GM19467 (cell line): ENCODE results near the gene KLF15.
"Not testable (repeated sequence)": the region's sequence is repeated elsewhere in the genome, so short reads cannot be mapped to it uniquely, and the experiment has no call there.

Experiments
- ATAC-seq: cut with Tn5 transposase; IDR thresholded peaks from one replicate; pipeline ENCODE4 v1.9.1; 2021; ENCODE audit warnings: mild to moderate bottlenecking, moderate library complexity; ENCODE audit not compliant: unreplicated experiment

The KLF15 gene

DNA sequence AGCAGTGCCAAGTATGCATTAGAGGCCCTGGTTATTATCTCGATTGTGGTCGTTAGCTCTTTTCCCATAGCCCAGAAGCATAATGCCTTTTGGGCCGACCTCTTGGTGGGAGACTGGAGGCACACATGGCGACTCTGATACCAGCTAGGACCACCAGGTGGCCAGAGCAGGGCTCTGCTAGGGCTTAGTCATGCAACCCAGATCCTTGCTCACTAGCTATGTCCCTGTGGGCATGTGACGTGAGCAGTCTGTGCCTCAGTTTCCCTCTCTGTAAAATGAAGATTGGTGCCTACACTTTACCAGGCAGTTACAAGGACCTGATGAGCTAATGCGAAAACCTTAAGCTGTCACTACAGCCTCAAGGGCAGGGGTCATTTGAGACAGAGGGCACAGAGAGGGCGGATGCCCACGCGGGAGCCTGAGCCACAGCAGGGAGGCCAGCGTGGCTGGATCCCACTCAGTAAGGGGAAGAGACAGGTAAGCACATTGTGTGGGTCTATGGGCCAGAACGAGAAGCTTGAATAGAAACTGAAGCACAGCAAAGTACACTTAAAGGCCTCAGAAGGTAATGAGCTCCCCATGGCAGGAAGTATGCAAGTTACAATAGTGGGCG, 8.8 kb downstream of the KLF15 start:
- ATAC-seq = no peak

DNA sequence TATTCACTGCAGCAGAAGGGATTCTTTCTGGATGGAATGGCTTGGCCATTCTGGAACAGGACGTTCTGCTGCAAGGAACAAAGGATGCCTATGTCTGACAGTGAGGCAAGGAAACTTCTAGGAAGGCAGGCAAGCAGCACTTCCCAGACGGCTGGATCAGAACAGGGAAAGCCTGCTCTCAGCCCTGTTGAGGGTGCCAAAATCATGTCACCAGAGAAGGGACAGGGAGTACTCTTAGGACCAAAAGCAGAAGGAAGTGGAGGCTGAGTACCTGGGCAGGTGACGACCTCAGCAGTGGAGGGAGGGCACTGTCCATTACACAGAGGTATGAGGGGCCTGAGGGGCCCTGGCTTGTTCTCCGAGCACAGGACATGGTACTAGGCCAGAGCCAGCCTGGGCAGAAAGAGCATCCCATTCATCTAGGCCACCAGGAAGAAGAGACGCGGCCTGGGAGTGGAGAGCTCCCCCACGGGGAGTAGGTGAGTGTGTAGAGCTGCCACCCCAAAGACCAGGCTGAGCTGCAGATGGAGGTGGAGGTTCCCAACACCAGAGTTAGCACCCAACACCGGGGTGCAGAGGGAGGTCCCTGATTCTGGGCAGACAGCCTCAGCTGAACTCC, 9.6 kb downstream of the KLF15 start:
- ATAC-seq = no peak

DNA sequence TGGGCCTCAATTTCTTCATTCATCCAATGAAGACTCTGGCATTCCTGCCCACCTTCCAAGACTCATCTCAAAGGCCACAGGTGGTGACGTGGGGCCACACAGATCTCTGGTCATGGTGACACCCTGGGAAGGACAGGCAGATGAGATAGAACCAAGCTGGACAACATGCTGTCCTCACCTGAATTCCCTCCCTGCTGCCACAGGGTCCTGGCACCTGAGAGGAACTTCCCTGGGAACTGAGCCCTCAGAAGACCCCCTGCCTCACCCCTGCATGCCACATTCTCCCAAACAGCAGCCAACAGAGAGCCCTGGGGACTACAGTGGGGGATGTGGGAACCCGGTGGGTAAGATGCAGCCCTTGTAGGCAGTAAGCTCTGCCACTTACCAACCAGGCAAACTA, 10.7 kb downstream of the KLF15 start:
- no peak for ATAC-seq

DNA sequence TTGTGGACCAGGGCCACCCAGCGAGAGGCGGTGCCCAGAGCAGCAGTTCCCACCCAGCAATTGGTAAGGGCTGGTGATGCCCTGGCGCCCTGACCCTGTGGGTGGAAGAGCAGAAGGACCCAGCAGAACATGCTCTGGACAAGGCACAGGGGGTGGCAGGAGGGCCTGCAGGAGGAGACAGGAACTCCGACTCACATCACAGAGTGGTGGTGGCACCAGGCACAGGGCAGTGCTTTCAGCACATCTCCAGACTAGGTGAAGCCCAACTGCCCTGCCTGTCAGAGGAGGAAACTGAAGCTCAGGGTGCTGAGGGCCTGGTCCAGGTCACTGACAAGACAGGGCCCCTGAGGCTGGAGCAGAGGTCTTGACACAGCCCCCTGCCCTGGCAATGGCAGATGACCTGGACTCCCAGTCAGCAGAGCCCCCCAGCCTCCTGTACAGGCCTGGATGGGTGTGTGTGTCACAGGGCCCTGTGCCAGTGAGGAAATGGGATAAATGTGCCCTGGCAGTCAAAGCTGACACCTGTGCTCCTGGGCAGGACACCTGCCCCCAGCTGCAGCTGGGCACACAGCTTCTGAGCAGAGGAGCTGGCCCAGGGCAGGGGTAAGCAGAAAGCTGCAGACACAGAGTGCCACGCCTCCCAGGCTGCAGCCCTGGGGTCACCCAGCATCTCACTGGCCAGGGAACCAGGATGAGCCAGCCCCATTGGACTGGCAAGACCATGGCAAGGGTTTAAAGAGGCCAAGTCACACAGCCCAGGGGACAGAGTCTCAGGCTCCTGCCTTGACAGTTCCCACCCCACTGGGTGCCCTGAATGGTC, 11.4 kb downstream of the KLF15 start:
- no peak for ATAC-seq

DNA sequence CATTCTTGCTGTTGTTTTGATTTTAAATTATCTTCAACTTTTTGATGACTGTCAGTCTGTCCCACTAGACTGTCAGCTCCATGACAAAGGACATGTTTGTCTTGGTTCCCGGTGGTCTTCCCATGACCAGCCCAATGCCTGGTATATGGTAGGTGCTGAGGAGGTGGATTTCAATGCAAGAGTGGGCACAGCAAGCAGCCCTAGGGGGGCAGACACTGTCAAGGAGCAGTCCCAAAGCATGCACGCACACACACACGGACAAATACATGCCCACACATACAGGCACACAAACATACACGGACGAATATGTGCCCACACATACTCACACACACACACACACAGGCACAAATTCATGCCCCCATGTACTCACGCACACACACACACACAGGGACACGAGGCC, 12.0 kb downstream of the KLF15 start:
- no peak for ATAC-seq

DNA sequence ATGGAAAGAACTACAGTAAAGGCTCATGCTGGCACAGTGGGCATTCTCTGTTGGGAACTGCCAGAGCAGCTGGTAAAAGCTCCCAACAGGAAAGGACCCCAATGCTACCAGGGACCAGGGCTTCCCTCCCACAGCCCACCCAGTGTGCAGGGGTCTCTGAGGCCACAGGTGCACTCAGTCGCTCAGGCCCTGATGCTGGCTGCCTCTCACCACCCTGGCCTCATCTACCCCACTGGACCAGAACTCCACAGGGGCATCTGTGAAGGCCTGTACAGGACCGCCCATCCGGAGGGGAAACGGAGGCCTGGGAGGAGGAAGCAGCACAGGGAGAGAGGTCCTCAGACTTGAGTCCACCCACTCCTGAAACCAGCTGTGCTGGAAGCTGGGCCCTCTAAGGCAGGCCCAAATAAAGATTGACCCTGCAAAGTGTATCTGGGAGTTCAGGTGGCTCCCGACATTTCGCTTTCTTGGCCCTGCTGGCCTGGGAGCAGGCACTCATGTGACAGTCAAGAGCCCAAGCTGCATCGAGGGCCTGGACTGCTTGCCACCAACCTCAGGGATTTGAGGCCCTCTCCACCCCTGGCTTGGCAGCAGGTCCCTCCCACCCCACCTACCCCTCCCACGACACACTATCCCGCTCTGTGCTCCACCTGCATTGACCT, 12.7 kb downstream of the KLF15 start:
- no peak for ATAC-seq

DNA sequence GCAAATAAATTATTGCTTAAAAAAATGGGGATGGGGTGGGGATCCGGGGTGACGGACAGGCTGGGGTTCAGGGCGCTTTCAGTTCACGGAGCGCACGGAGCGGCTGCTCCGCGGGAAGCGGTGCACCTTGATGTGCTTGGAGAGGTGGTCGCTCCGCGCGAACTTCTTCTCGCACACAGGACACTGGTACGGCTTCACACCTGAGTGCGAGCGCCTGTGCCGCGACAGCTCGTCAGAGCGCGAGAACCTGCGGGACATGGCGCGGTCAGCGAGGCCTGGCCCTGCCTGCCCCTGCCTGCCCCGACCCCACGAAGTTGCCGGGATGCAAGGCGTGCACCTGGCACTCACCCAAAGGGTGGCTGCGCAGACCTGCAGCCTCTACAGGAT, 13.6 kb downstream of the KLF15 start:
- no peak for ATAC-seq

DNA sequence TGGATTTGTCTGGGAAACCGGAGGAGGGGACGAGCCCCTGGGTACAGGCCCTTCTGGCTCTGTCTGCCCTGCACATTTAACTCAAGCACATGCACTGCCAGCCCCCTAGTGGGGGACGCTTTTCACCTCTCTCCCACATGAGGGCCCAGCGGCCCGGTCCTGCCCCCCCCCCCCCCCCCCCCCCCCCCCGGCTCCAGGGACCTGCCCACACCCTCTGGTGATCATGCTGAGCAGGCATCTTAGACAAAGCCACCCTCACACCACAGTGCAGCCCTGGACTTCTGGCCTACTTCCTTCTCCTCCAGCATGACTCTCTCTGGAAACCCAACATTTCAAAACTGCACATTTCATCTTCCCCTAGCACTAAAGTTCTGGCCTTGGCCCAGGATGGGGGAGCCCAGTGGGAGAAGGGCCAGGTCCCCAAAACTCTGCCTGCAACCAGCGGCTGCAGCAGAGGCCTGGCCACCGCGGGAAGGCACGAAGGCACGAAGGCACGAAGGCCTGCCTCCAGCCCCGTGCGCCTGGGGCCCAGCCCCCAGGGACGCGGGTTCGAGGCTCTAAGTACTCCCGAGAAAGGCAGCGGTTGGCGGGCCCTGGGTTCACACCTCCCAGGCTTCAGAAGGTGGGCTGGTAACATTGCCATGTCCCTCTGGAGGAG, 14.1 kb downstream of the KLF15 start:
- ATAC-seq = no peak

DNA sequence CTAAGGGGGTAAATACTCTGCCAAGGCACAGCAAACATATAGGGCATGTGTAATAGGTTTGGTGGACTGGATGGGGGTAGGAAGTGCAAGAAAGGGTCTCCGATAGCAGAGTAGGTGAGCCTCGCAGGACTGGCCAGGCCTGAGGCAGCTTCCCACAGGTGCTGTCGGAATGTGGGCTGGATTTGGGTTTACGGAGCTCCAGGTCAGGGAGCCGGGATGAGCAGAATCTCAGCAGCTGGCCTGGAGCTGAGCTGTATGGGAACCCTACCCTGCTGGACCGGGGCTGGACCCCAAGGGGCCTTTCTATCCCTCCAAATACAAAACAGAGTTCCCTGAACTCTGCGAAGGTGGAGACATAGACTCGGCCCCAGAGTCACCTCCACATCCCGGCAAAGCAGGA, 15.0 kb downstream of the KLF15 start:
- no peak for ATAC-seq

DNA sequence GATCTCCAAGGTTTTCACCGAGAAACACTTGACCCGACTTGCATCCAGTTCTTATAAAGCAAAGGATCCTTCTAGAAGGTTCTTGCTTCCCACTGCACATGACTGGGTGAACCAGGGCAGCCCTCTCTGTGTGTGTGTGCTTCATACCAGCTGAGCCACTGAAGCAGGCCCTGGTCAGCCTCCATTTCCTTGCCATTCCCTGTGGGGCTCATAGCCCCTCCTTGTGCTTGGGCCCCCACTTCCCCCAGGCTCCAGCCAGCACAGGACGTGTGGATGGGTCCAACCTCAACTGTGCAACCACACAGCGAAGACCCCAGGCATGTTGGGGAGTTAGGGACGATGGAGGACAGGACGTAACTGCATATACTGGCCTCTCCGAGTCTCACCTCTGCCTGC, 15.5 kb downstream of the KLF15 start:
- no peak for ATAC-seq

DNA sequence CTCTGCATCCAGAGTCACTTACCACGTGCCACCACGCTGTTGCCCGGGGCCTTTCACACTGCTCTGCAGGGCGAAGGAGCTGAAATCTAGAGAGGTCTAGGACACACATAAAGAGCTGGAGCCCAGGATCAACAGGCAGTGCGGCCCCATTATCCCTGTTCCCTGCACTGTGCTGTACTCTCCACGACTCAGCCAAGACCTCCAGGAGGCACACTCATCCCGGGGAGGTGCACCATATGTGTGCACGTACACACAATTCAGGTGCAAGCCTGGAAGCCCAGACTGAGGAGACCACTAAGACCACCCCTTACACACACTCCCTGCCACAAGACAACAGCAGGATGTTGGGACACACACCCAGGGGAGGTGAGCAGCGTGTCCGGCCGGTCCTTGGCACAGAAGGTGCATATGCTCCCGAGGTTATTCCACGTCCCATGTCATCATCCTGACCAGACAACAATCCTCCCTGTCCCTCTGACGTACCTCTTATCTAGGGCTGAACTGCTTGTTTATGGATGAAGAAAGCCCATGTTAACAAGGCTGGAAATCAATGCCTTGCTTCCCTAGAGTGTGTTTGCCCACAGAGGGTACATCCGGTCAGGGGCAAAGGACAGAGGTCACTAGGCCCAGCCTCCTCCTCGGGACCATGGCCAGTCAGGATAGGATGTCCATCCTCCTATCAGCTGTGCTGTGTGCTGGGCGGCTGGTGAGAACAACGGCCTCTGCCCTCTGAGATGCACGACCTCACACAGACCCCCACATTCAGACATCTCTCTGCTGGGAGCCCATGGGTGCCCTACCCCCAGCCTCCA, 16.1 kb downstream of the KLF15 start:
- ATAC-seq = no peak

DNA sequence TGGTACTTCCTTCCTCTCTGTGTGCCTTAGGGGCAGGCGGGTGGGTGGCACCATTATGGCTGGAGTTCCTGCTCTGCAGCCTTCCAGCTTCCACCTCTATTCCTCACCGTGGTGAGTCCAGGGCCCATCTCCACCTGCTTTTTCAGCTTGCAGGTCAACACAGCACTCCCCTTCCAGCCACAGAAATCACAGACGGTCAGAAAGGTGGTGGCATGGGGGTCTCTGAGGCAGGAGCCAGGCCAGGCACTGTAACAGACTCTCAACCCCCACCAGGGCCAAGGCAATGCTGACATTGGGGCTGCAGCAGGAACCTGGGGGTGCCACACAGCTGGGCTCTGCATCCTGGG, 16.6 kb downstream of the KLF15 start:
- no peak for ATAC-seq

DNA sequence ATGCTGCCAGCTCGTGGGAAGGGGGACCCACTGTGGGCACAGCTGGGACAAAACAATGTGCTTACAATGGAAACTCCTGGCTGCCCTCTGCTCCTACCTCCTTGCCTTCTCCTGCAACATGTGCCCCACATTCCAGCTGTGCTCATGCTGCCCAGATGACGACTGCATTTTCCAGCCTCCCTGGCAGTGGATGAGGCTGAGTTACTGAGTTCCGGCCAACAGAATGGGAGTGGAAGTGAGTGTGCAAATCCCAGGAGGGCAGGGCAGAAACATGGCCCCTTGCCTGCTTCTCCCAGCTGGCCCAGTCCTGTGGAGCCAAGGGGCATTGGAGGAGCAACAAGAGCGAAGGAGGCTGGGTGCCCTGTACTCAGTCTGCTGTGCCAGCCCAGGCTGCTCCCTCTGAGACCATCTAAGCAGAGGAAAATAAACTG, 17.1 kb downstream of the KLF15 start:
- ATAC-seq = no peak

DNA sequence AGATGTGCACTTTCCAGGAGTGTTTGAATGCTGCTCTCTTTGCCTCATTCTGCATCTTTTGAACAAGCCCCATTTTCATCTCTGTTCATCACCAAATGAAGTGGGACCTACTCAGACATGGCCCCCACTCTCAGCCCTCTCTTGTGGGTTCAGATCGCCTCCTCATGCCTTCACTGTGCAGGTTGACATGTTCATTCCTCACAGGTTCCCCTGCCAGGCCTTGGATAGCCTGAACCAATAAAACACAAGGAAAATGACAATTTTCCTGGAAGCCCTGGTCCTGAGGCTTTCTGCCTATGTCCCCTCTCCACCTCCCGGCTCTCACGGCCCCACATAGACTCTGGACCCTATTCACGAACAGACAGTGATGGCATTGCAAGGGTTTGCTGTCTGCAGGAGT, 17.7 kb downstream of the KLF15 start:
- ATAC-seq = no peak

DNA sequence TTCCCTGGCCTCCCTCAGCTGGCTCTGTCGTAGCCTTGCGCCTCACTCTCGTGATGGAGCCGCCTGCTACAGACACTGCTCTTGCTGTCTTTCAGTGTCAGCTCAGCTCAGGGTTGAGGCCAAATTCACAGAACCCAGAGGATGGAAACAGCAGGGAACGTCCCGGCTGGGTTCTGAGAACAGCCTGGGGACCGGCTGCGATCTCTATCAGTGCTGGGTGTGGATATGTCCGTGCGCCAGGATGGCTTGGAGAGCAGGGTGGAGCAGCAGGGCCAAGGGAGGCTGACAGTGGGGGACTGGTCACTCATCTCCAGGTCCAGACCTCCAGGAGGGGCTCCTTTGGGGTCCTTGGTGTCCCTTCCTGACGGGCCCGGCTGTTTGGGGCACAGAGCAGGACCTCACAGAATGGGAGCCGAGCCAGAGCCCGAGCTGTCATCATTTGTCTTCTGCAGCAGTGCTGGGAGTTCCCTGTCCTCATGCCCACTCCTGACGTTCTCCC, 18.4 kb downstream of the KLF15 start:
- ATAC-seq = no peak

DNA sequence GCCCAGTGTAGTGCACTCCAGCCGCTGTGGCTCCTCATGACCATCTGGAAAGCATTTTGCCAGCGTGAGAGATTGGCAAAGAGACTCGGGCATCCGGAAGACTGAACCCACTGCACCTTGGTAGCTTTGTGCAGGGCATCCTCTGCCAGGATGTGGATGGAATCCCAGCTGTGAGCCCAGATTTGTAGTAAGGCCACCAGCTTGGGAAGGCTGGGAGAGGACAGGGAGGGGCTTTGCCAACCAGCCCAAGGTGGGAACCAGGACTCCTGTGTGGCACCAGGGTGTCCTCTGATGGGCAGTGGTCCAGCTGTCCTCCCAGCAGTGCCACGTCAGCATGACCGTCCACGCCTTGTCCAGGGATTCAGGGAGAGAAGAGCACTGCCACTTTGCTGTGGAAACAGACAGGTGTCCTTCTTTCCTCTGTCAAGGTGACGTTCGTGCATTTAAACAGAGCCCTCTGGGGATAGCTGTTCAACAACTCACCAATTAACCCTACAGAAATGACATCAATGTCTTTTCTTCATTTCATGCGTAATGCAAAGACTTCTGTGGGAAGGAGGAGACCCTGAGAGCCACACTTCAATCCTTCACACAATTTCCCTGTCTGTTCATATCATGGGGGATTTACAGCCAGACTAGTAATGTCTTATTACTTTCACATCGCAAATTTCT, 19.1 kb downstream of the KLF15 start:
- no peak for ATAC-seq

DNA sequence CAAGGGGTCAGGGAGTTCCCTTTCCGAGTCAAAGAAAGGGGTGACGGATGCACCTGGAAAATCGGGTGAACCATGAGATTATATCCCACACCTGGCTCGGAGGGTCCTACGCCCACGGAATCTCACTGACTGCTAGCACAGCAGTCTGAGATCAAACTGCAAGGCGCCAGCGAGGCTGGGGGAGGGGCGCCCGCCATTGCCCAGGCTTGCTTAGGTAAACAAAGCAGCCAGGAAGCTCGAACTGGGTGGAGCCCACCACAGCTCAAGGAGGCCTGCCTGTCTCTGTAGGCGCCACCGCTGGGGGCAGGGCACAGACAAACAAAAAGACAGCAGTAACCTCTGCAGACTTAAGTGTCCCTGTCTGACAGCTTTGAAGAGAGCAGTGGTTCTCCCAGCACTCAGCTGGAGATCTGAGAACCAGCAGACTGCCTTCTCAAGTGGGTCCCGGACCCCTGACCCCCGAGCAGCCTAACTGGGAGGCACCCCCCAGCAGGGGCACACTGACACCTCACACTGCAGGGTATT, 25.3 kb downstream of the KLF15 start:
- not testable (repeated sequence) for ATAC-seq

DNA sequence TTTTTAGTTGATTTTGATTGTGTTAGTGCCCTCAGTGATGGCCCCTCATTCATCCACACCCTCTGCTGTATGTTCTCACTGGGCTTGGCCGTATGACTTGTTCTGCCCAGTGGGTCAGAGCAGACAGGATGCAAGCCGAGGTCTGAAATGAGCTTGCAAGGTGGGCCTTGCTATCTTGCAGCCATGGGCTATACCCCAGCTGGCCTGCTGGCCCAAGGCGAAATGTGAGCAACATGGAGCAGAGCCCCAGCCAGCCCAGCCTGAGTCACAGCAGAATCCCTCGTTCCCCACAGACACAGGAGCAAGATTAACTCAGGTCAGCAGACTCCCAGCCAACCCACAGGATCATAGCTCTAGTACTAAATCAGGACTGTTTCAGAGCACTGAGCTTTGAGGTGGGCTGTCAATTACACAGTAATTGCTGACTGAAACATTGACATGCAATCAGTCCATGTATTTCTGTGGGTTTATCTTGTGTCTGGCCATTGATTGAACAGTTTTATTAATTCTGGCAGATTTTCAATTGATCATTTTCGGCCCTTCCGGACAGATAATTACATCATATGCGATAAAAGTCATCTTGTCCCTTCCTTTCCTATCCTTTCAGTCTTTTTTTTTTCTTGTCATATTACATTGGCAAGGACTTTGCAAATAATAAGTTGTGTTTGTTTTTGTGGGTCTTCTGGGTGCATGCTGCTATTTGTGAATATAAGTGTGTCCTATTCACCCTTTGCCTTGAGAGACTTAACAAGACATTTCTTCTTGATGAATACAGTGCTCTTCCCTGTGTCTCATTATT, 27.1 kb downstream of the KLF15 start:
- no peak for ATAC-seq

DNA sequence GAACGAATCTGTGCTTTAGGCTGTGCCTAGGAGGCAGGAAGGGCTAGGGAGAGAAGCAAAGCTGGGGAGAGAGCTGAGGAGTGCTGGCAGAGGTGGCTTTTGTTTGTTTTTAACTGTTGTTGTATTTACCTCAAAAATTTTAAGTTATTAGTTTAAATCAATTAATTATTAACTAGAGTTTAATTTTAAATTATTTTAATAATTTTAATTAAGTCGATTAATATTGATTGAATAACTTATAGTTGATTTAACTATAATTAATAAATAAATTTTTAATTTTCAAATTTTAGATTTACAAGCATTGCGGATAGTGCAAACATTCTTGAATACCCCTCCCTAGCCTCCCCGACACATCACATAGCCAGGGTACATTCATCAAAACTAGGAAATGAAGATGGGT, 30.6 kb downstream of the KLF15 start:
- ATAC-seq = no peak
